Glutamatergic neuron (in vitro differentiated cells): ENCODE data around the gene RETREG1. TPM values are rescaled to one million over a fixed set of nuclear protein-coding genes. Genes with fewer than 3 reads are reported as not detected.

Experiments used
- DNase-seq: peaks from one replicate; pipeline ENCODE4 v3.0.0; 2022
- H3K27ac Mint-ChIP-seq: one replicate; pipeline ENCODE4 v1.8.0; 2020; ENCODE audit warnings: mild to moderate bottlenecking, mixed read lengths, inconsistent platforms; ENCODE audit not compliant: unreplicated experiment
- H3K27me3 Mint-ChIP-seq: one replicate; pipeline ENCODE4 v1.8.0; 2020; ENCODE audit warnings: mild to moderate bottlenecking, moderate library complexity, mixed read lengths, inconsistent platforms; ENCODE audit not compliant: unreplicated experiment
- H3K36me3 Mint-ChIP-seq: one replicate; pipeline ENCODE4 v1.8.0; 2020; ENCODE audit warnings: mild to moderate bottlenecking, mixed read lengths, inconsistent platforms; ENCODE audit not compliant: unreplicated experiment
- H3K4me1 Mint-ChIP-seq: one replicate; pipeline ENCODE4 v1.8.0; 2020; ENCODE audit warnings: mild to moderate bottlenecking, low read depth, mixed read lengths, inconsistent platforms; ENCODE audit not compliant: unreplicated experiment
- H3K4me3 Mint-ChIP-seq: one replicate; pipeline ENCODE4 v1.8.0; 2020; ENCODE audit warnings: mild to moderate bottlenecking, mixed read lengths, inconsistent platforms; ENCODE audit not compliant: unreplicated experiment
- H3K9me3 Mint-ChIP-seq: one replicate; pipeline ENCODE4 v1.8.0; 2020; ENCODE audit warnings: mild to moderate bottlenecking, moderate library complexity, mixed read lengths, inconsistent platforms; ENCODE audit not compliant: unreplicated experiment
- CTCF ChIP-seq: fragments of 200-600 bp; sonication (generic); IDR thresholded peaks from one replicate; pipeline ENCODE4 v1.5.0; 2021; ENCODE audit not compliant: partially characterized antibody, unreplicated experiment
- total RNA-seq: library from RNA; stranded (reverse); fragmentation: NEBNext Ultra II Directional; extraction: Animal tissue kit (Norgen Biotek cat#: 25700); gene quantifications from one replicate; pipeline ENCODE4 v1.2.1, GENCODE V29; 2021; ENCODE audit not compliant: unreplicated experiment

The RETREG1 gene
- total RNA-seq, 1 donor from 2014 or later, result 6.3 TPM

GRCh38 chr5:16529306-16529705, 87.5 kb downstream of the RETREG1 start:
- TF ChIP-seq CTCF, result no peak
- H3K27me3 Mint-ChIP-seq, result peaks cover under 1% of the 10 kb centered on the region
- H3K9me3 Mint-ChIP-seq, result no peaks in the 10 kb centered on the region
- DNase-seq, result no peak
- no peaks in the 10 kb centered on the region for H3K4me1 Mint-ChIP-seq
- H3K36me3 Mint-ChIP-seq, result no peaks in the 10 kb centered on the region
- H3K4me3 Mint-ChIP-seq, result no peak overlapping the region
- H3K27ac Mint-ChIP-seq, result no peak overlapping the region

DNA sequence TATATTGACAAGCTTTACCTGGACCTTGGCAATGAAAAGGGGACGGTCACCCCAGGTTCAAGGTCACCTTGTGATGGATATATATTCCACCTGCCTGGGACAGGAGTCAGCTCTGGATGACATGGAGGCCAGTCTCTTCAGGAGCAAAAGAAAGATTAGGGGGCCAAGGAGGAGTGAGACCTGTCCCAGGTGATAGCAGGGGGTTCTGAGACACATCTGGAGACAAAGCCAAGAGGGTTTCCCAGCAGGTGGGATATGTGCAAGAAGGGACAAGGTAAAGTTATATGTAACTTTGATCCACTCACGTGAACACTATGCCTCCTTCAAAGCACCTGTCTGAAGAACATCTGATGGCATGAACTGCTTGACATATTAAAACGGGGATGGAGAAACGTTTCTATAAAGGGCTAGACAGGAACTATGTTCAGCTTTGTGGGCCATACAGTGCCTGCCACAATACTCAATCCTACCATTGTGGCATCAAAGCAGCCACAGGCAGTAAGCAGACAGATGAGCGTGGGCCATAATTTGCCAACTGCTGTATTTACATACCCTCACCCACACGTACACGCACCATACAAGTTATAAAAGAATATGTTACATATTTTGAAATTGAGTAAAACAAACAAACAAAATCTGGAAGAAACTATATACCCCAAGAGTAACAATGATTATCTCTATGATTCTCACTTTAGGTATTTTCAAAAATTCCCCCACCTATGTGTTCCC, 88.3 kb downstream of the RETREG1 start:
- TF ChIP-seq CTCF, result no peak
- H3K4me3 Mint-ChIP-seq, result no peak overlapping the region
- H3K36me3 Mint-ChIP-seq, result no peaks in the 10 kb centered on the region
- peaks cover 5% of the 10 kb centered on the region for H3K27me3 Mint-ChIP-seq
- no peaks in the 10 kb centered on the region for H3K4me1 Mint-ChIP-seq
- peaks cover 2% of the 10 kb centered on the region for H3K9me3 Mint-ChIP-seq
- no peak overlapping the region for H3K27ac Mint-ChIP-seq
- no peak for DNase-seq

DNA sequence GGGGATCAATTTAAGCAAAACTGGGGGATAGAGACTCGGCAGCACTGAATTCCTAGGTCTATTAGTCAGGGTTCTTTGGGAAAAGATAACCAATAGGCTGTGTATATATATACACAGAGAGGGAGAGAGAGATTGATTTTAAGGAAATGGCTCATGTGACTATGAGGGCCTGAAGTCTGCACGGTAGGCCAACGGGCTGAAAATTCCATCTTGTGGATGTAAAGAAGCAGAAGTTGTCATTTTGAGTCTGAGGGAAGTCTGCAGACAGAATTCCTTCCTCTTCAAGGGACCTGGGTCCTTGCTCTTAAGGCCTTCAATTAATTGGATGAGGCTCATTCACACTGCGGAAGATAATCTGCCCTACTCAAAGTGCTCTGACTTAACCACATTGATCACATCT, 91.1 kb downstream of the RETREG1 start:
- Mint-ChIP-seq H3K36me3 (no peaks in the 10 kb centered on the region), H3K4me1 (no peaks in the 10 kb centered on the region), H3K4me3 (no peak overlapping the region), H3K27ac (no peak overlapping the region), H3K27me3 (peaks cover 5% of the 10 kb centered on the region), H3K9me3 (peaks cover 4% of the 10 kb centered on the region)
- TF ChIP-seq CTCF, result no peak
- no peak for DNase-seq

- Mint-ChIP-seq H3K36me3 (no peaks in the 10 kb centered on the region), H3K27me3 (peaks cover 5% of the 10 kb centered on the region), H3K4me1 (no peaks in the 10 kb centered on the region), H3K4me3 (no peak overlapping the region), H3K9me3 (peaks cover 4% of the 10 kb centered on the region), H3K27ac (no peak overlapping the region)
- no peak for DNase-seq
- TF ChIP-seq CTCF, result no peak
Measured at GRCh38 chr5:16524286-16524685, 92.5 kb downstream of the RETREG1 start.

DNA sequence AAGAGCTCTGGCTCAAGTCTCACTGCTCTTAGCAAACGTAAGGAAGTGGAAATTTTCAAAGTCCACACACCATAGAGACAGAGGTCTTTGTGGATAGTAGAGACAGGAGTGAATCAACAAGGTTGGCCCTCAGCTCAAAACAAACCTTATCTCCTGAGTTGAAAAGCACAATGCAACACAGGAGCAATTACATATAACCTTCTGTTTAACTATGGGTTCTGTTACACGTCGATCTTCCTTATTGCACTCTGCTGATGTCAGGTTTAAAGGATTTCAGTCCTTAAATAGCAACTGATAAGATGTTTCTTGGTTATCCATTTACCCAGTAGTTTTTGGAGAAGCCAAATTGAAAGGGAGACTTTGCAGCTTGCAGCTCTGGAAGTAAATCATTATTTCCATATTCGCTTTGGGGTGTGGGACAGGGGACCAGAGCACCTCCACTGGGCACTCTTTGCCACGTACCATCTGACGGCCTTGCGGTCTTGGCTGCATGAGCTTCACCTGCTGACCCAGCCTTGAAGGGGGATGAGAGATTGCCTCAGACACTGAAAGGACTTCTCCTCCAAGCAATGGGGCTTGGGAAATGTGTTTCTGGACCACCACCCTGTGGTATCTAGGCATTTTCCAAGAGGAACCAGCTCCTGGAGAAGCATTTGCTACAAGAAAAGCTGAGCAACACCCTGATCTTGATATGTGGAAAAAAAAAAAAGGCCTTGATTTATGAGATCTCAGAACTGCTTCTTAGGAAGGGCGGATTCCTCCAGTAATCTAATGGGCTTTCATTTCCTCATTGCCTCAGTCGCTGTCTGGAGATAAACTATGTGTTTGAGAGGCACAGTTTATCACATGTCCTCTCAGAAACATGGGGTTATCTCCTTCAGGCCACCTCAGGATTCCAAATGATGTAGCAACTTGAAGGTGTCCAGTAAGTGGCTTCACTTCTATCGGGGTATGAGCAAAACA, 95.0 kb downstream of the RETREG1 start:
- no peaks in the 10 kb centered on the region for H3K36me3 Mint-ChIP-seq
- no peak overlapping the region for H3K27ac Mint-ChIP-seq
- H3K27me3 Mint-ChIP-seq, result peaks cover 5% of the 10 kb centered on the region
- no peak for DNase-seq
- H3K4me1 Mint-ChIP-seq, result no peaks in the 10 kb centered on the region
- H3K4me3 Mint-ChIP-seq, result no peak overlapping the region
- peaks cover 4% of the 10 kb centered on the region for H3K9me3 Mint-ChIP-seq
- no peak for TF ChIP-seq CTCF
